Measurements from ENCODE around the gene ZNF862.

Gene ZNF862

DNA sequence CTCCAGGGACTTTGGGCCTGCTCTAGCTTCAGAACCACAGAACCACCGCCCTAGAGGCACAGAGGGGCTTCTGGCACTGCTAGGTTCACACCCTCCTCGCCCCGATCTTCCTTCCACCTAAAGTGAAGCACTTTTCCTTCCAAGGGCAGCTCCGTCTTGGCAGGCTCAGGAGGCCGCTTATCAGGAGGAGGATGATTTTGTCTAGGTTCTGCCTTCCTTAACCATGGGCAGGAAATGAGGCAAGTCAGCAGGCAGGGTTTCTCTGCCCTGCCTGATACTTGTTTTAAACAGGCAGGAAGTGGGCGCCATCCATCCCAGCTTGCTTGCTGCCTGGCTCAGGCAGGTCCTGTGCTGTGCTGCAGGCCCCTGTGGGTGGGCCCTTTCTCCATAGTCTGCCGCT is 27.3 kb downstream of the ZNF862 start:
- ChIA-PET CTCF (interaction anchor here (1.3 to 1.4 kb wide), 2 partner anchors 10 to 58 kb away, joined by 4 read pairs; no protein-coding TSS in a partner anchor), POLR2A (no interaction called here)
- no peak for DNase-seq (ENCODE audit: low read depth, low spot score)
- TF ChIP-seq, protein P1, sequence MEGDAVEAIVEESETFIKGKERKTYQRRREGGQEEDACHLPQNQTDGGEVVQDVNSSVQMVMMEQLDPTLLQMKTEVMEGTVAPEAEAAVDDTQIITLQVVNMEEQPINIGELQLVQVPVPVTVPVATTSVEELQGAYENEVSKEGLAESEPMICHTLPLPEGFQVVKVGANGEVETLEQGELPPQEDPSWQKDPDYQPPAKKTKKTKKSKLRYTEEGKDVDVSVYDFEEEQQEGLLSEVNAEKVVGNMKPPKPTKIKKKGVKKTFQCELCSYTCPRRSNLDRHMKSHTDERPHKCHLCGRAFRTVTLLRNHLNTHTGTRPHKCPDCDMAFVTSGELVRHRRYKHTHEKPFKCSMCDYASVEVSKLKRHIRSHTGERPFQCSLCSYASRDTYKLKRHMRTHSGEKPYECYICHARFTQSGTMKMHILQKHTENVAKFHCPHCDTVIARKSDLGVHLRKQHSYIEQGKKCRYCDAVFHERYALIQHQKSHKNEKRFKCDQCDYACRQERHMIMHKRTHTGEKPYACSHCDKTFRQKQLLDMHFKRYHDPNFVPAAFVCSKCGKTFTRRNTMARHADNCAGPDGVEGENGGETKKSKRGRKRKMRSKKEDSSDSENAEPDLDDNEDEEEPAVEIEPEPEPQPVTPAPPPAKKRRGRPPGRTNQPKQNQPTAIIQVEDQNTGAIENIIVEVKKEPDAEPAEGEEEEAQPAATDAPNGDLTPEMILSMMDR (IDR thresholded peaks at IDR 0.05; ENCODE audit: insufficient read depth, low read length, missing control alignments), result no peak
- no peak overlapping the region for H3K4me3 ChIP-seq (ENCODE audit: low read depth, low read length)

DNA sequence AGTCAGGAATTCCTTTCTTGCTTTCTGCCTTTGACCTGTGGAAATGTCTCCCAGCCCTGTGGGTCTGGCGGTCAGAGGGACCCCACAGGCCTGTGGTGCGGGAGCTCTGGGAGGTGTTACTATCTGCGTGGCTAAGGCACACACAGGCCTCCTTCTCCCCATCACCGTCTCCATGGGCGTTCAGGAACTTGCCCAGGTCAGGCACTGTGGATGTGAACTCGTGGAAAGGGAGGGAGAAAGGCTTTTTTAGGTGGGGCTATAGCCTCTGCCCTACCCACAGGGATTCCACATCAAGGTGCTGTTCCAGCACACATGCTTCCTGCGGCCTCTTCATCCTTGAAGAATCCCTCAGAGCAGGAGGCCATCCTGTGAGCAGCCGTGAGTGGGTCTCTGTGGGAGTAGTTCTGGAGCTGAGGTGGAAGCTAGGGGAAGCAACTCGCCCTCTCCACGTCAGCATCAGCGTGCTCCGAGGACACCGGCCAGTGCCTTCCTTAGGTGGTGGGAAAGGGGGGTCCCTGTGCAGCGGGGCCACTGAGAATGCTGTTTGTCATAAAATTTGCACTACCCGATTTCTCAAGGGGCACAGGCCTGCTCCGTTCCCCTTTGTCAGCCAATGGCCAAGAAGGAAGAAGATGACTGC is 28.1 kb downstream of the ZNF862 start:
- ChIA-PET POLR2A (no interaction called here), CTCF (interaction anchor here (1.3 kb wide), 1 partner anchor 11 kb away, joined by 4 read pairs; no protein-coding TSS in a partner anchor)
- TF ChIP-seq, protein P1 (IDR thresholded peaks at IDR 0.05; ENCODE audit: insufficient read depth, low read length, missing control alignments), result no peak
- H3K4me3 ChIP-seq (ENCODE audit: low read depth, low read length), result no peak overlapping the region
- DNase-seq (ENCODE audit: low read depth, low spot score), result no peak

DNA sequence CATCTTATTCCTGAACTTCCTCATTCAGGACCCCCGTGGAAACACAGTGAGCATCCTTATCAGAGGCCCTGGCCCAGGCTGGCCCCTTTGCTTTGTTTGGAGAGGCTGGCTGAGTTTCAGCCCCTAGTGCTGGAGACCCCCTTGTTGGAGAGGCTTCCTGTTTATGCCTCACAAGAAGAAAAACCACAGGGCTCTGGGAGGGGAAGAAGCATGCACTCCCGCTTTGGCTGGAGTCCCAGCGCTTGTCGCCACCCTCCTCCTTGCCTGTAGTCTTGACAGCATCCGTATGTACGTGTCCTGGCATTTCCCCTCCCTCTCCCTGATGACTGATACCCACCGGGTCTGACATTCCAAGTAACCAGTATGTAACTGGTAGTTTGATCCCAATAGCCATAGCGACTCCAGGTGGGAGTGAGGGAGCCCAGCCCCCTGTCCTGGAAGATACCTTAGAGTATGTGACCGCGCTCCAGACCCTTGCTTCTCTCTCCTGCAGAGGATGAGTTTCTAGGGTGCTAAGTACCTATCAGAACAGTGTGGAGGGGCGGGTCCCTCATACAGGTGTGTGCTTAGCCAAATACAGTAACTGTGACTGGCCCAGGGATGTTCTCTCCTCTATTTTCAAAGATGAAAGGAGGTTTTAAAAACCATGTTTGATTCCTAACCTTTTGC is 28.7 kb downstream of the ZNF862 start:
- DNase-seq (ENCODE audit: low read depth, low spot score), result peak; percentile 31
- POLR2A ChIA-PET, result no interaction called here
- no peak overlapping the region for H3K4me3 ChIP-seq (ENCODE audit: low read depth, low read length)
- CTCF ChIA-PET, result interaction anchor here (0.9 kb wide), 1 partner anchor 24 kb away, joined by 3 read pairs; no protein-coding TSS in a partner anchor
- TF ChIP-seq, protein P1 (IDR thresholded peaks at IDR 0.05; ENCODE audit: insufficient read depth, low read length, missing control alignments), result no peak

DNA sequence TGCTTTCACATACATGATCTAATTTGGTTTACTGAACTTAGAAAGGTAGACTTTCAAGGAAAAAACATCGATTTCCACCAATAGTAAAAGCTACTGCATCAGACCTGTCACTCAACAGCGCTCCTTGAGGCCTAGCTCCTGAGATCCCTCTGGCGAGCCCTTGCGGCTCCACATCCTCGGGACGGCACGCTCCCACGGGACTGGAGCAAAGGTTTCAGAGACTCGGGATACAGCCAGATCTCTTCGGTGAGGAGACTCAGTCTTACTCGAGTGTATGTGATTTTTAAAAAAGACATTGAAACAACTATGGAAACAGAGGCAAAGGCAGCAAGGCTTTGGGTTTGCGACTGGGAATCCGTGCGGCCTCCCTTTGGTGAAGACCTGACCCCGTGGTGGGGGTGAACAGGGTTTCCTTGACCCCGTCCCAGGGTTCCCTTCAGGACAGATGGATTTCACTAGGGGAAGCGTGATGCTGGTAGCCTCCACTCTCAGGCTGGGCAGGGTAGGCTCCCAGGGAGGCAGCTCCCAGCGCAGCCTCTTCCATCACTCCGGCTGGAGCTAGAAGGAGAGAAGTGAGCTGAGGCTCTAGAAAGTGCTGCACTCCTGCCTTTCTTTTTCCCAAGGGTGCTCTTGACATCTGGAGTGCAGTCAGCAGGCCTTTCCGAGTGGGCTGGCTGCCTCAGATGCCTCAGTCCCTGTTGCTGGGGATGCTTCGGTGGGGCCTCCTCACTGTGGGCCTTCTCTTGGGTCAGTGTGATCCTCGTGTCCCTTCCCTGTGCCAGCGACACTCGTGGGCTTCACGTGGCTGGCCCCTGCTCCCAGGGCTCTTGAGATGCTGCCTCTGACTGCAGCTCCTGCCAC is 29.8 kb downstream of the ZNF862 start:
- CTCF ChIA-PET, result interaction anchor here (0.9 kb wide), 1 partner anchor 25 kb away, joined by 3 read pairs; no protein-coding TSS in a partner anchor
- POLR2A ChIA-PET, result no interaction called here
- no peak for DNase-seq (ENCODE audit: low read depth, low spot score)
- TF ChIP-seq, protein P1 (IDR thresholded peaks at IDR 0.05; ENCODE audit: insufficient read depth, low read length, missing control alignments), result no peak
- H3K4me3 ChIP-seq (ENCODE audit: low read depth, low read length), result no peak overlapping the region

DNA sequence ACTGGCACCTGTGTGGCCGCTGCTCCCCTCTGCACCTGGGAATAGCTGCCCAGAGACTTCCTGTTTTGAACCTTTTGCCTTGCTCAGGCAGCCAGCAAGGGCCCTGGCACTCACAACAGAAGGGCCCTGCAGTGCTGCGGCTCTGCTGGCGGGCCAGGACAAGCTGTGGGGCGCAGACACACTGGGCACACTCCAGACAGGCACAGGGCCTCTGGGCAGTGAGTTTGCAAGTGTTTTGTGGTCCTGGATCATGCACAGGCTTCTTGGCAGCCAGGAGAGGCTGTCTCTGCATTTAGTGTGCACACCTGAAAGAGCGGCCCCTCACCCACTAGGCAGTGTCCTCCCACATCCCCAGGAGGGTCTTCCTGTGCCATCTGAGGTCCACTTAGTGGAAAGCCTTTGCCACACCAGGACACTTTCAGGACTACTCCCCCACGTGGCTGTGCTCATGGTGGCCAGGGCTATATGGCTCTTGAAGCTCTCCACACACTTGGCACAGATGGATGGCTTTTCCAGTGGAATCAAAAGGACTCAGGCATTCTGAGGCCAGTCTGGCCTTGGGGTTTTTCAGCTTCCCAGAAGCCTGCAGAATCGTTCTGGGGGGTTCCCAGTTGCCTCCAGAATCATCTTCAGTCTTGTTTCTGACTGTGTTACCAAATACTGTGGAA is 30.6 kb downstream of the ZNF862 start:
- DNase-seq (ENCODE audit: low read depth, low spot score), result no peak
- ChIA-PET POLR2A (no interaction called here), CTCF (no interaction called here)
- TF ChIP-seq, protein P1 (IDR thresholded peaks at IDR 0.05; ENCODE audit: insufficient read depth, low read length, missing control alignments), result no peak
- H3K4me3 ChIP-seq (ENCODE audit: low read depth, low read length), result no peak overlapping the region

All from AG04449 (cell line).